ENCODE data around the gene LAPTM4A. TPM values are rescaled to one million over a fixed set of nuclear protein-coding genes. Genes with fewer than 3 reads are reported as not detected.

LAPTM4A gene
- total RNA-seq, 1 experiment from 2014 or later, result 123 TPM

DNA sequence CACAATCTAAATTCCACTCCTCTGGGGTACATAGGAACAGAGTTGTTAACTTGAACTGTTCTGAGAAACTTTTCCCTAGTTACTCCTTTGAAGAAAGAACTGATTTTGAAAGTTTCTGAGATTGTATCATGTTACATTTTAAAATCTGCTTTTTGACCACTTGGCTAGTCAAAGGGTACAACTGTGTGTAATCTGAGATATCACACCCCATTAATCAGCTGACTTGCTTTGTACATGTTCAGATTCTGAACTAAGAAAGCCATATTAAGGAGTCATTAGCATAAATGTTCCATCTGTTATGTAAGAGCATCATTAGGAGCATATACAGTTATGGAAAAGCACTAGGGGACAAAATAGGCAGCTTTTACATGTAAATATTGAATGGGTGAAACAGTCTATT, 57.7 kb downstream of the LAPTM4A start:
- no peak for DNase-seq (ENCODE audit: low read depth, low spot score)
- no peaks in the 10 kb centered on the region; the same call in 1 of the 2 replicates for H3K36me3 ChIP-seq (ENCODE audit: control insufficient read depth, insufficient read depth, low read length)
- no peak overlapping the region for H3K27ac ChIP-seq (ENCODE audit: low read length)
- no peak for ATAC-seq
- TF ChIP-seq SIN3A (IDR thresholded peaks at IDR 0.05; ENCODE audit: borderline replicate concordance, insufficient read depth, low read depth, low read length), result no peak
- TF ChIP-seq, protein P1, sequence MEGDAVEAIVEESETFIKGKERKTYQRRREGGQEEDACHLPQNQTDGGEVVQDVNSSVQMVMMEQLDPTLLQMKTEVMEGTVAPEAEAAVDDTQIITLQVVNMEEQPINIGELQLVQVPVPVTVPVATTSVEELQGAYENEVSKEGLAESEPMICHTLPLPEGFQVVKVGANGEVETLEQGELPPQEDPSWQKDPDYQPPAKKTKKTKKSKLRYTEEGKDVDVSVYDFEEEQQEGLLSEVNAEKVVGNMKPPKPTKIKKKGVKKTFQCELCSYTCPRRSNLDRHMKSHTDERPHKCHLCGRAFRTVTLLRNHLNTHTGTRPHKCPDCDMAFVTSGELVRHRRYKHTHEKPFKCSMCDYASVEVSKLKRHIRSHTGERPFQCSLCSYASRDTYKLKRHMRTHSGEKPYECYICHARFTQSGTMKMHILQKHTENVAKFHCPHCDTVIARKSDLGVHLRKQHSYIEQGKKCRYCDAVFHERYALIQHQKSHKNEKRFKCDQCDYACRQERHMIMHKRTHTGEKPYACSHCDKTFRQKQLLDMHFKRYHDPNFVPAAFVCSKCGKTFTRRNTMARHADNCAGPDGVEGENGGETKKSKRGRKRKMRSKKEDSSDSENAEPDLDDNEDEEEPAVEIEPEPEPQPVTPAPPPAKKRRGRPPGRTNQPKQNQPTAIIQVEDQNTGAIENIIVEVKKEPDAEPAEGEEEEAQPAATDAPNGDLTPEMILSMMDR (IDR thresholded peaks at IDR 0.05), result no peak
- TF ChIP-seq, protein P2, sequence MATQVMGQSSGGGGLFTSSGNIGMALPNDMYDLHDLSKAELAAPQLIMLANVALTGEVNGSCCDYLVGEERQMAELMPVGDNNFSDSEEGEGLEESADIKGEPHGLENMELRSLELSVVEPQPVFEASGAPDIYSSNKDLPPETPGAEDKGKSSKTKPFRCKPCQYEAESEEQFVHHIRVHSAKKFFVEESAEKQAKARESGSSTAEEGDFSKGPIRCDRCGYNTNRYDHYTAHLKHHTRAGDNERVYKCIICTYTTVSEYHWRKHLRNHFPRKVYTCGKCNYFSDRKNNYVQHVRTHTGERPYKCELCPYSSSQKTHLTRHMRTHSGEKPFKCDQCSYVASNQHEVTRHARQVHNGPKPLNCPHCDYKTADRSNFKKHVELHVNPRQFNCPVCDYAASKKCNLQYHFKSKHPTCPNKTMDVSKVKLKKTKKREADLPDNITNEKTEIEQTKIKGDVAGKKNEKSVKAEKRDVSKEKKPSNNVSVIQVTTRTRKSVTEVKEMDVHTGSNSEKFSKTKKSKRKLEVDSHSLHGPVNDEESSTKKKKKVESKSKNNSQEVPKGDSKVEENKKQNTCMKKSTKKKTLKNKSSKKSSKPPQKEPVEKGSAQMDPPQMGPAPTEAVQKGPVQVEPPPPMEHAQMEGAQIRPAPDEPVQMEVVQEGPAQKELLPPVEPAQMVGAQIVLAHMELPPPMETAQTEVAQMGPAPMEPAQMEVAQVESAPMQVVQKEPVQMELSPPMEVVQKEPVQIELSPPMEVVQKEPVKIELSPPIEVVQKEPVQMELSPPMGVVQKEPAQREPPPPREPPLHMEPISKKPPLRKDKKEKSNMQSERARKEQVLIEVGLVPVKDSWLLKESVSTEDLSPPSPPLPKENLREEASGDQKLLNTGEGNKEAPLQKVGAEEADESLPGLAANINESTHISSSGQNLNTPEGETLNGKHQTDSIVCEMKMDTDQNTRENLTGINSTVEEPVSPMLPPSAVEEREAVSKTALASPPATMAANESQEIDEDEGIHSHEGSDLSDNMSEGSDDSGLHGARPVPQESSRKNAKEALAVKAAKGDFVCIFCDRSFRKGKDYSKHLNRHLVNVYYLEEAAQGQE (IDR thresholded peaks at IDR 0.05; ENCODE audit: insufficient read depth in 1 of 2, low read depth in 2 of 2, low read length in 1 of 2), result no peak
- in situ Hi-C loops (cut with HindIII; ENCODE audit: low pct_unique_long_range_greater_than_20kb, low sequenced_read_pairs) (no loop called here), intact Hi-C loops (cut with micrococcal nuclease; ENCODE audit: unreplicated experiment) (no loop called here)
- H3K4me1 ChIP-seq (ENCODE audit: control insufficient read depth, insufficient read depth, low read length), result peaks cover 7% of the 10 kb centered on the region
- ChIA-PET POLR2A (no interaction called here), CTCF (no interaction called here)
- H3K27me3 ChIP-seq (ENCODE audit: control insufficient read depth, insufficient read depth, low read length), result no peaks in the 10 kb centered on the region
- no TSS peak for BruUV-seq (replicated peaks)
- H3K9me3 ChIP-seq (ENCODE audit: control insufficient read depth, insufficient read depth, low read depth, low read length), result no peaks in the 10 kb centered on the region
- H3K4me3 ChIP-seq (ENCODE audit: low read depth in 2 of 2, low read length in 2 of 2), result no peak overlapping the region

DNA sequence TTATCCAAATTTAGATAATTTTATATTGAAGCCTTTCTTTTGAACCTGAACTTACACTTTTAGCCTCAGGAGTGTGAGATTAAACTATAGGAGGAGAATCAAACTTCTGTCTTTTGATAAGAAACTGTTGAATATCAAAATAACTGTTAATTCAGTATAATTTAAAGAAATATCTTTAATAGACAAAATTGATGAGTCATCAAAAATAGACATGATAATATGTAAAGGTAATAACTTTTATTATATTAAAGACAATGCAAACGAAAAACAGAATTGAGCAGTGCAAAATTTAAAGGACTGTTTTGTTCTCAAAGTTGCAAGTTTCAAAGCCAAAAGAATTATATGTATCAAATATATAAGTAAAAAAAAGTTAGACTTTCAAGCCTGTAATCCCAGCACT, 59.5 kb downstream of the LAPTM4A start:
- intact Hi-C loops (cut with micrococcal nuclease; ENCODE audit: unreplicated experiment), result no loop called here
- no TSS peak for BruUV-seq (replicated peaks)
- ATAC-seq, result no peak
- no peak for DNase-seq (ENCODE audit: low read depth, low spot score)
- in situ Hi-C loops (cut with HindIII; ENCODE audit: low pct_unique_long_range_greater_than_20kb, low sequenced_read_pairs), result no loop called here
- Histone ChIP-seq H3K9me3 (ENCODE audit: control insufficient read depth, insufficient read depth, low read depth, low read length) (no peaks in the 10 kb centered on the region), H3K27me3 (ENCODE audit: control insufficient read depth, insufficient read depth, low read length) (no peaks in the 10 kb centered on the region), H3K4me3 (ENCODE audit: low read depth in 2 of 2, low read length in 2 of 2) (no peak overlapping the region), H3K27ac (ENCODE audit: low read length) (no peak overlapping the region), H3K4me1 (ENCODE audit: control insufficient read depth, insufficient read depth, low read length) (peaks cover 16% of the 10 kb centered on the region), H3K36me3 (ENCODE audit: control insufficient read depth, insufficient read depth, low read length) (peaks cover 1% of the 10 kb centered on the region; the same call in 1 of the 2 replicates)
- POLR2A ChIA-PET, result interaction anchor here (0.5 kb wide), 1 partner anchor 97 kb away, joined by 7 read pairs; no protein-coding TSS in a partner anchor
- CTCF ChIA-PET, result no interaction called here
- TF ChIP-seq, protein P2 (IDR thresholded peaks at IDR 0.05; ENCODE audit: insufficient read depth in 1 of 2, low read depth in 2 of 2, low read length in 1 of 2), result no peak
- TF ChIP-seq POLR2AphosphoS5 (IDR thresholded peaks at IDR 0.05; ENCODE audit: low read depth, low read length) (no peak), SIN3A (IDR thresholded peaks at IDR 0.05; ENCODE audit: borderline replicate concordance, insufficient read depth, low read depth, low read length) (no peak), TCF7L2 (IDR thresholded peaks at IDR 0.05; ENCODE audit: low read depth, low read length) (no peak)
- TF ChIP-seq, protein P1 (IDR thresholded peaks at IDR 0.05), result no peak
